ENCODE data around the gene WNT3.
"Not testable (repeated sequence)": the region's sequence is repeated elsewhere in the genome, so short reads cannot be mapped to it uniquely, and the experiment has no call there.

WNT3 gene

GRCh38 chr17:46796956-46797530 is 21.4 kb downstream of the WNT3 start:
- DNase-seq (ENCODE audit: extremely low read depth, low read depth) = no peak

DNA sequence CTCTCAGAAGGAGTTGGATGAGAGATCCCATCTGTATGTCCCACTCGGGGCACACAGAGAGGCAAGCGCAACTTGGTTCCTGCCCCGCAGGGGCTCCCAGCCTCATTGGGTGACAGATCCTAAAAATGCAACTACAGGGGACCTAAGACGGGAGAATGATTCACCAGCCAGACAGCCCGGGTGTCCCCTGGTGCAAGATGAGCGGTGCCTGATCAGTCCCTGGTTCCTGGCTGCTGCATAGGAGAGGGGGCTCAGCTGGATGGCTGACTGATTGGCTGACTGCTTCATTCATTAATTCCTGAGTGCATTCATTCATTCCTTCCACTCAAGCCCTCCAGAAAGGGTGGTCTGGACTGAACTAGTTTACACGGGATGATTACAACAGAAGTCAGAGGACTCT is 22.0 kb downstream of the WNT3 start:
- TF ChIP-seq CTCF (IDR thresholded peaks at IDR 0.05; ENCODE audit: low read depth, low read length) = no peak
- no peak for DNase-seq (ENCODE audit: extremely low read depth, low read depth)

More at GRCh38 chr17:46796956-46797530, 21.4 kb downstream of the WNT3 start:
- TF ChIP-seq CTCF (IDR thresholded peaks at IDR 0.05; ENCODE audit: low read depth, low read length) = no peak

GRCh38 chr17:46796084-46796483 is 22.4 kb downstream of the WNT3 start:
- DNase-seq (ENCODE audit: extremely low read depth, low read depth) = no peak
- no peak for TF ChIP-seq CTCF (IDR thresholded peaks at IDR 0.05; ENCODE audit: low read depth, low read length)

GRCh38 chr17:46795379-46795952 is 23.0 kb downstream of the WNT3 start:
- no peak for DNase-seq (ENCODE audit: extremely low read depth, low read depth)
- TF ChIP-seq CTCF (IDR thresholded peaks at IDR 0.05; ENCODE audit: low read depth, low read length) = no peak

GRCh38 chr17:46794318-46794717 is 24.2 kb downstream of the WNT3 start:
- DNase-seq (ENCODE audit: extremely low read depth, low read depth) = no peak
- TF ChIP-seq CTCF (IDR thresholded peaks at IDR 0.05; ENCODE audit: low read depth, low read length) = no peak

- TF ChIP-seq CTCF (IDR thresholded peaks at IDR 0.05; ENCODE audit: low read depth, low read length) = no peak
- no peak for DNase-seq (ENCODE audit: extremely low read depth, low read depth)
These were observed 25.0 kb downstream of the WNT3 start for GRCh38 chr17:46793541-46793940.

- DNase-seq (ENCODE audit: extremely low read depth, low read depth) = not testable (repeated sequence)
These were observed 25.5 kb downstream of the WNT3 start for GRCh38 chr17:46793023-46793422.

GRCh38 chr17:46792071-46792470 is 26.4 kb downstream of the WNT3 start:
- no peak for DNase-seq (ENCODE audit: extremely low read depth, low read depth)
- no peak for TF ChIP-seq CTCF (IDR thresholded peaks at IDR 0.05; ENCODE audit: low read depth, low read length)
